GM12878 (cell line): ENCODE measurements around the gene GPN2. TPM values are rescaled to one million over a fixed set of nuclear protein-coding genes. Genes with fewer than 3 reads are reported as not detected.

ENCODE experiments used
- ATAC-seq: fragments of 200-7000 bp; cut with Tn5 transposase; 3 replicates; pipeline ENCODE4 v1.9.1; 2020; ENCODE audit warnings: mild to moderate bottlenecking, moderate library complexity
- BruUV-seq: library from RNA; stranded (reverse); fragments of 400-500 nt; replicated peaks from 2 replicates; lab custom pipeline; 2021; lab: Mats Ljungman, UMichigan
- CTCF ChIA-PET: fragments of 300-600 bp; sonication (Branson Sonifier 250); formaldehyde crosslinking; extraction: SDS; loops from one replicate; lab custom pipeline; 2021; ENCODE audit warnings: inconsistent platforms; lab: Yijun Ruan, JAX
- POLR2A ChIA-PET: fragments of 350-600 bp; formaldehyde crosslinking; extraction: SDS; loops from one replicate; lab custom pipeline; 2021; ENCODE audit warnings: inconsistent platforms; lab: Charles Lee
- RAD21 ChIA-PET: fragments of 300-600 bp; sonication (Branson Sonifier 250); formaldehyde crosslinking; loops from one replicate; lab custom pipeline; 2023; ENCODE audit warnings: antibody characterized with exemption; ENCODE audit not compliant: unreplicated experiment; lab: Charles Lee
- SMC1A ChIA-PET: fragments of 300-600 bp; sonication (Branson Sonifier 250); formaldehyde crosslinking; loops from one replicate; lab custom pipeline; 2023; ENCODE audit not compliant: unreplicated experiment, uncharacterized antibody; lab: Charles Lee
- DNase-seq: peaks from one replicate; pipeline ENCODE4 v3.0.0-alpha.2; 2011; ENCODE audit warnings: low read depth, low spot score
- FAIRE-seq: peaks from 3 replicates; lab custom pipeline; 2011; peaks lifted over from hg19 to GRCh38; lab: Jason Lieb, UNC
- H2AFZ ChIP-seq: 2 replicates; pipeline ENCODE4 v1.6.0; 2011; ENCODE audit warnings: low read depth, low read length, control low read depth; ENCODE audit not compliant: control insufficient read depth
- H3K27ac ChIP-seq: 2 replicates; pipeline ENCODE4 v1.5.1; 2011; ENCODE audit warnings: control low read depth; ENCODE audit not compliant: control insufficient read depth, insufficient read depth
- H3K27me3 ChIP-seq, 2 experiments: replicated peaks in 1 of 2; 2 replicates each; pipeline versions ENCODE4 v1.6.0 to v1.6.1; 2011; ENCODE audit warnings: low read length in 1 of 2; ENCODE audit not compliant: control insufficient read depth in 2 of 2, insufficient read depth in 2 of 2
- H3K36me3 ChIP-seq, 2 experiments: 2 replicates each; pipeline ENCODE4 v1.5.1; 2011; ENCODE audit warnings: low read length in 1 of 2; ENCODE audit not compliant: control insufficient read depth in 2 of 2, insufficient read depth in 2 of 2
- H3K4me1 ChIP-seq: 2 replicates; pipeline ENCODE4 v1.6.1; 2011; ENCODE audit warnings: mild to moderate bottlenecking, low read length, moderate library complexity, mixed read lengths; ENCODE audit not compliant: control insufficient read depth, insufficient read depth
- H3K4me2 ChIP-seq: 2 replicates; pipeline ENCODE4 v1.6.0; 2011; ENCODE audit warnings: control low read depth; ENCODE audit not compliant: control insufficient read depth, insufficient read depth
- H3K4me3 ChIP-seq: fragments of 200-600 bp; sonication (generic); 2 replicates; pipeline ENCODE4 v1.5.1; 2016
- H3K79me2 ChIP-seq: 2 replicates; pipeline ENCODE4 v1.6.0; 2011; ENCODE audit warnings: low read length; ENCODE audit not compliant: control insufficient read depth, insufficient read depth
- H3K9ac ChIP-seq: 2 replicates; pipeline ENCODE4 v1.8.0; 2011; ENCODE audit warnings: low read length, control low read depth, mixed read lengths; ENCODE audit not compliant: control insufficient read depth, insufficient read depth
- H3K9me3 ChIP-seq: replicated peaks from 3 replicates; pipeline ENCODE4 v1.5.1; 2011; ENCODE audit warnings: mild to moderate bottlenecking, low read length; ENCODE audit not compliant: control insufficient read depth, insufficient read depth
- H4K20me1 ChIP-seq: 2 replicates; pipeline ENCODE4 v1.6.0; 2011; ENCODE audit not compliant: control insufficient read depth, insufficient read depth
- CBFB ChIP-seq: IDR thresholded peaks from 2 replicates; pipeline ENCODE4 v1.6.1; 2016; ENCODE audit warnings: antibody characterized with exemption, low read depth
- CBX3 ChIP-seq: fragments of 200-600 bp; sonication (generic); IDR thresholded peaks from 2 replicates; pipeline ENCODE4 v1.6.1; 2016; ENCODE audit warnings: low read depth, borderline replicate concordance
- DPF2 ChIP-seq: fragments of 450-650 bp; IDR thresholded peaks from 2 replicates; pipeline ENCODE4 v1.6.1; 2017; ENCODE audit warnings: mild to moderate bottlenecking
- EZH2 ChIP-seq: IDR thresholded peaks from 2 replicates; pipeline ENCODE4 v1.6.1; 2012; ENCODE audit warnings: low read depth, mild to moderate bottlenecking, control low read depth, inconsistent platforms, low read length, borderline replicate concordance; ENCODE audit not compliant: control insufficient read depth
- GATAD2B ChIP-seq: fragments of 450-650 bp; conservative IDR thresholded peaks from 2 replicates; pipeline ENCODE4 v1.6.1; 2017; ENCODE audit warnings: low read depth, mild to moderate bottlenecking, moderate library complexity
- HDAC2 ChIP-seq: fragments of 200-600 bp; sonication (generic); IDR thresholded peaks from 2 replicates; pipeline ENCODE4 v1.6.1; 2017
- MTA3 ChIP-seq: IDR thresholded peaks from 2 replicates; pipeline ENCODE4 v1.6.1; 2012; ENCODE audit warnings: low read length, inconsistent platforms, borderline replicate concordance
- MYB ChIP-seq: fragments of 150-350 bp; IDR thresholded peaks from 2 replicates; pipeline ENCODE4 v1.6.1; 2014; ENCODE audit warnings: mild to moderate bottlenecking, low read depth, low read length, borderline replicate concordance
- SREBF1 ChIP-seq: IDR thresholded peaks from 2 replicates; pipeline ENCODE4 v1.6.1; 2012; ENCODE audit warnings: mild to moderate bottlenecking, low read length
- SRF ChIP-seq, 2 experiments: IDR thresholded peaks; 2 replicates each; pipeline ENCODE4 v1.6.1; 2011; ENCODE audit warnings: low read depth in 2 of 2, low read length in 2 of 2, mild to moderate bottlenecking in 1 of 2, moderate library complexity in 1 of 2
- TBL1XR1 ChIP-seq: IDR thresholded peaks from 2 replicates; pipeline ENCODE4 v1.6.1; 2012; ENCODE audit warnings: low read depth, low read length, improper control_type of control experiment
- ZNF217 ChIP-seq: fragments of 450-650 bp; IDR thresholded peaks from 2 replicates; pipeline ENCODE4 v1.6.1; 2017; ENCODE audit warnings: antibody characterized with exemption, mild to moderate bottlenecking
- ZNF24 ChIP-seq: fragments of 450-650 bp; IDR thresholded peaks from 2 replicates; pipeline ENCODE4 v1.6.1; 2017; ENCODE audit warnings: antibody characterized with exemption, mild to moderate bottlenecking
- WGBS: methylation state at CpG from one replicate; pipeline ENCODE4 v1.1.6; 2016; ENCODE audit warnings: low lambda C conversion rate; ENCODE audit not compliant: insufficient replicate concordance, insufficient coverage; ENCODE audit errors: missing lambda C conversion rate; 5-methylcytosine and 5-hydroxymethylcytosine counted together
- in situ Hi-C: fragments of 300-500 bp; cut with MboI; formaldehyde crosslinking; loops from 9 replicates; pipeline ENCODE4 v1.14.3; 2018; ENCODE audit warnings: mixed read lengths
- intact Hi-C: fragments of 100-400 bp; cut with micrococcal nuclease; formaldehyde crosslinking; loops from one replicate; pipeline ENCODE4 v1.14.2; 2022; ENCODE audit not compliant: unreplicated experiment
- polyA plus RNA-seq, 11 experiments: library from polyadenylated mRNA; depleted of rRNA in 4 of 11; unstranded in 6 of 11; stranded (reverse) in 5 of 11; fragments of >200 nt; fragmentation: Nextera tagmentation in 4 of 11; fragmentation: Illumina TruSeq in 1 of 11; extraction: Ambion mirVana in 4 of 11; extraction: Trizol in 1 of 11; gene quantifications; 1 replicate in 1 of 11; 2 replicates in 10 of 11; pipeline versions ENCODE4 v1.2.1 to v1.2.3, GENCODE V29; 2011 to 2016; ENCODE audit warnings: inconsistent platforms in 2 of 11, missing spikeins in 2 of 11, low read depth in 1 of 11
- total RNA-seq, 4 experiments: library from RNA; depleted of rRNA in 3 of 4; stranded (reverse); fragments of >200 nt in 3 of 4; fragmentation: Illumina TruSeq in 1 of 4; extraction: Trizol in 1 of 4; gene quantifications; 2 replicates each; pipeline versions ENCODE4 v1.2.1 to v1.2.3, GENCODE V29; 2013 to 2021

Gene GPN2
- total and polyA plus RNA-seq, 10 of the 15 experiments (the other 5 are each of a cell fraction or from before 2014, with no cell fraction given), result 8.3 to 61.4 (median 23.3) TPM

- TF ChIP-seq SRF (IDR thresholded peaks at IDR 0.05; ENCODE audit: low read depth in 2 of 2, low read length in 2 of 2), result no peak
- TF ChIP-seq SREBF1, result no peak
- no peak for TF ChIP-seq MYB
- no peak for TF ChIP-seq TBL1XR1
These were observed 50.3 kb downstream of the GPN2 start (continued) for GRCh38 chr1:26839779-26840178.

- POLR2A ChIA-PET, result interaction anchor here (0.7 to 2.8 kb wide), 9 partner anchors 10 to 51 kb away, joined by 3 to 22 read pairs (median 7); partner anchors contain the start of genes GPN2 and ZDHHC18
- intact Hi-C loops, result loop anchor here (1.0 kb wide), 1 partner anchor 26 kb away; no protein-coding TSS in a partner anchor
- no peaks in the 10 kb centered on the region for H4K20me1 ChIP-seq
- peaks cover 12 to 34% of the 10 kb centered on the region in 2 experiments for H3K36me3 ChIP-seq
- SMC1A ChIA-PET, result interaction anchor here (0.9 to 3.1 kb wide), 10 partner anchors 9 to 51 kb away, joined by 3 to 24 read pairs (median 8); no protein-coding TSS in a partner anchor
- H3K4me2 ChIP-seq, result peak overlapping the region; percentile 72
- peak overlapping the region; percentile 69 for H3K9ac ChIP-seq
- DNase-seq (no peak), FAIRE-seq (no peak), ATAC-seq (peak; percentile 51)
- H3K4me3 ChIP-seq, result no peak overlapping the region
- TF ChIP-seq CBFB (0 out of 2 replicates have a peak, but pooled peaks have one; percentile 10), DPF2 (peak; percentile 88), HDAC2 (no peak), GATAD2B (no peak), MTA3 (peak; percentile 13; the same call in 1 of the 2 replicates), ZNF217 (no peak), ZNF24 (peak; percentile 42; the same call in 1 of the 2 replicates), CBX3 (no peak), EZH2 (no peak)
- H3K27ac ChIP-seq, result peak overlapping the region; percentile 96
- RAD21 ChIA-PET, result interaction anchor here (0.8 to 3.1 kb wide), 12 partner anchors 9 to 298 kb away, joined by 3 to 28 read pairs (median 5); partner anchors contain the start of genes PIGV and ZDHHC18
- peaks cover 29% of the 10 kb centered on the region for H3K4me1 ChIP-seq
- H3K79me2 ChIP-seq, result peaks cover 11% of the 10 kb centered on the region
- CTCF ChIA-PET, result interaction anchor here (0.9 to 3.1 kb wide), 17 partner anchors 9 to 237 kb away, joined by 3 to 28 read pairs (median 7); partner anchors contain the start of genes PIGV, SFN and ZDHHC18
- TSS peak; percentile 47 for BruUV-seq
- WGBS, result 0% methylated on average over 1 of the region's 1 CpG
- H2AFZ ChIP-seq, result no peak overlapping the region
- no peaks in the 10 kb centered on the region for H3K27me3 ChIP-seq
- in situ Hi-C loops, result no loop called here
- no peaks in the 10 kb centered on the region for H3K9me3 ChIP-seq
These were observed 50.8 kb downstream of the GPN2 start for GRCh38 chr1:26839339-26839722.
